Transverse colon (tissue), 3 donors: ENCODE data around the gene ARHGEF33.

ENCODE experiments used
- EP300 ChIP-seq: sonication (generic); formaldehyde crosslinking; IDR thresholded peaks from one replicate; pipeline ENCODE4 v1.6.1; 2017; ENCODE audit warnings: antibody characterized with exemption, low read depth
- POLR2A ChIP-seq: fragments of 450-650 bp; IDR thresholded peaks from one replicate; pipeline ENCODE4 v1.6.1; 2016; ENCODE audit warnings: antibody characterized with exemption, mild to moderate bottlenecking, moderate library complexity
- TF ChIP-seq, protein P1 (sequence below), 5 experiments: fragments of 200-600 bp in 3 of 5; fragments of 450-650 bp in 2 of 5; sonication (generic) in 3 of 5; IDR thresholded peaks; 1 replicate in 2 of 5; 2 replicates in 3 of 5; pipeline ENCODE4 v1.5.1; 2016 to 2017; ENCODE audit warnings: antibody characterized with exemption in 5 of 5, inconsistent platforms in 3 of 5, mild to moderate bottlenecking in 2 of 5, moderate library complexity in 1 of 5

- TF ChIP-seq, protein P1, sequence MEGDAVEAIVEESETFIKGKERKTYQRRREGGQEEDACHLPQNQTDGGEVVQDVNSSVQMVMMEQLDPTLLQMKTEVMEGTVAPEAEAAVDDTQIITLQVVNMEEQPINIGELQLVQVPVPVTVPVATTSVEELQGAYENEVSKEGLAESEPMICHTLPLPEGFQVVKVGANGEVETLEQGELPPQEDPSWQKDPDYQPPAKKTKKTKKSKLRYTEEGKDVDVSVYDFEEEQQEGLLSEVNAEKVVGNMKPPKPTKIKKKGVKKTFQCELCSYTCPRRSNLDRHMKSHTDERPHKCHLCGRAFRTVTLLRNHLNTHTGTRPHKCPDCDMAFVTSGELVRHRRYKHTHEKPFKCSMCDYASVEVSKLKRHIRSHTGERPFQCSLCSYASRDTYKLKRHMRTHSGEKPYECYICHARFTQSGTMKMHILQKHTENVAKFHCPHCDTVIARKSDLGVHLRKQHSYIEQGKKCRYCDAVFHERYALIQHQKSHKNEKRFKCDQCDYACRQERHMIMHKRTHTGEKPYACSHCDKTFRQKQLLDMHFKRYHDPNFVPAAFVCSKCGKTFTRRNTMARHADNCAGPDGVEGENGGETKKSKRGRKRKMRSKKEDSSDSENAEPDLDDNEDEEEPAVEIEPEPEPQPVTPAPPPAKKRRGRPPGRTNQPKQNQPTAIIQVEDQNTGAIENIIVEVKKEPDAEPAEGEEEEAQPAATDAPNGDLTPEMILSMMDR (IDR thresholded peaks at IDR 0.05) = no peak
- no peak for TF ChIP-seq EP300
- TF ChIP-seq POLR2A = no peak
Measured at GRCh38 chr2:38960609-38961320, 71.1 kb downstream of the ARHGEF33 start.
